HL-60 (cell line): Measurements from ENCODE around the gene DCHS2.

Experiments used
- CTCF ChIP-seq: IDR thresholded peaks from one replicate; pipeline ENCODE4 v1.5.1; 2011; ENCODE audit warnings: low read length, control low read depth, inconsistent platforms; ENCODE audit not compliant: insufficient read depth
- GABPA ChIP-seq: IDR thresholded peaks from 2 replicates; pipeline ENCODE4 v1.6.1; 2012; ENCODE audit warnings: low read depth
- POLR2AphosphoS5 ChIP-seq: IDR thresholded peaks from 2 replicates; pipeline ENCODE4 v1.6.1; 2012; ENCODE audit warnings: low read depth
- REST ChIP-seq: IDR thresholded peaks from 2 replicates; pipeline ENCODE4 v1.6.1; 2012; ENCODE audit warnings: low read depth; ENCODE audit not compliant: insufficient replicate concordance

GRCh38 chr4:154348657-154349056, 142.9 kb downstream of the DCHS2 start:
- TF ChIP-seq CTCF (no peak), REST (no peak), POLR2AphosphoS5 (no peak), GABPA (no peak)
